ENCODE measurements around the gene PIK3R5.
A peak's percentile ranks its signal among the peaks of the same experiment; 100 is the strongest.
"Not testable (repeated sequence)": the region's sequence is repeated elsewhere in the genome, so short reads cannot be mapped to it uniquely, and the experiment has no call there.

Gene PIK3R5

DNA sequence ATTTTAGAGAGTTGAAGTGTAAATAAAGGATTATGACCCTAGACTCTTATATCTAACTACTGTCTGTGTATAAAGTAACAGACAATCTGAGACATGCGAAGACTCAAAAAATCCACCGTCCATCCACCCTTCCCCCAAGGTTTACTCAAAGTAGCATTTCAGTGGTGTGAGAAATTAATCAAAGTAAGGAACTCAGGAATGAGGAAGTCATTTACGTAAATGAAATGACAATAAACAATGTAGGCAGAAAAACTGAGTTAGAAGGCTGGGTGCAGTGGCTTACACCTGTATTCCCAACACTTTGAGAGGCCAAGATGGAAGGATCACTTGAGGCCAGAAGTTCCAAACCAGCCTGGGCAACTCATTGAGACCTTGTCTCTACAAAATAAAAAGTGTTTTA is 36.1 kb upstream of the PIK3R5 start:
- H3K27ac ChIP-seq = no peak overlapping the region
- DNase-seq (ENCODE audit: low spot score) = no peak
- POLR2A ChIA-PET (ENCODE audit: low non-redundant PET) = no interaction called here
- TF ChIP-seq, protein P1, sequence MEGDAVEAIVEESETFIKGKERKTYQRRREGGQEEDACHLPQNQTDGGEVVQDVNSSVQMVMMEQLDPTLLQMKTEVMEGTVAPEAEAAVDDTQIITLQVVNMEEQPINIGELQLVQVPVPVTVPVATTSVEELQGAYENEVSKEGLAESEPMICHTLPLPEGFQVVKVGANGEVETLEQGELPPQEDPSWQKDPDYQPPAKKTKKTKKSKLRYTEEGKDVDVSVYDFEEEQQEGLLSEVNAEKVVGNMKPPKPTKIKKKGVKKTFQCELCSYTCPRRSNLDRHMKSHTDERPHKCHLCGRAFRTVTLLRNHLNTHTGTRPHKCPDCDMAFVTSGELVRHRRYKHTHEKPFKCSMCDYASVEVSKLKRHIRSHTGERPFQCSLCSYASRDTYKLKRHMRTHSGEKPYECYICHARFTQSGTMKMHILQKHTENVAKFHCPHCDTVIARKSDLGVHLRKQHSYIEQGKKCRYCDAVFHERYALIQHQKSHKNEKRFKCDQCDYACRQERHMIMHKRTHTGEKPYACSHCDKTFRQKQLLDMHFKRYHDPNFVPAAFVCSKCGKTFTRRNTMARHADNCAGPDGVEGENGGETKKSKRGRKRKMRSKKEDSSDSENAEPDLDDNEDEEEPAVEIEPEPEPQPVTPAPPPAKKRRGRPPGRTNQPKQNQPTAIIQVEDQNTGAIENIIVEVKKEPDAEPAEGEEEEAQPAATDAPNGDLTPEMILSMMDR (conservative IDR thresholded peaks at IDR 0.05; ENCODE audit: low read depth) = no peak
- CTCF ChIA-PET = no interaction called here

DNA sequence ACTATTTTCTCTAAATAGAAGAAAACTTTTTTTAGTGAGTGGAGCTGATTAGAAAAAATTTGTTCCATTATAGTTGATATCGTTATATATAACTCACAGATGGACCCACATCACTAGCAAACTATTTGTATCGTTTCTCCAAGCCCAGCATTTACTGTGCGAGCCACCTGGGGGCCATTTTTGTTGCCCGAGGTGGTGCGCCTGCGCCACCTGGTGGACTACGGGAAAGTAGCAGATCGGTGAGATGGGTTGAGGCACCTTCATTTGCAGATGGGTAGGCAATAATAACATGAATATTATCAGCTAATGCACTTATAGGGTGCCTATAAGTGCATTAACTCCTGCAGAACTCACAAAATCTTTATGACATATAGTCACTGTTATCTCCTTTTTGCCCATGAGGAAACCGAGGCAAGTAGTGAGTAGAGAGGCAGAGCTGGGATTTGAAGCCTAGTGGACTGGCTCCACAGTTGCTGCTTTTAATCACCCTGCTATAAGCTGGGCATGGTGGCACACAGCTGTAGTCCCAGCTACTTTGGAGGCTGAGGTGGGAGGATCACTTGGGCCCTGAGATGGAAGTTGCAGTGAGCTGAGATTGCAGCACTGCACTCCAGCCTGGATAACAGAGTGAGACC is 32.6 kb upstream of the PIK3R5 start:
- peak; percentile 84 for DNase-seq (ENCODE audit: low spot score)
- CTCF ChIA-PET = interaction anchor here (0.5 to 2.1 kb wide), 21 partner anchors 10 to 938 kb away, joined by 3 to 9 read pairs (median 4); no protein-coding TSS in a partner anchor
- no peak overlapping the region for H3K27ac ChIP-seq
- POLR2A ChIA-PET (ENCODE audit: low non-redundant PET) = no interaction called here
- TF ChIP-seq, protein P1 (conservative IDR thresholded peaks at IDR 0.05; ENCODE audit: low read depth) = peak; percentile 88

DNA sequence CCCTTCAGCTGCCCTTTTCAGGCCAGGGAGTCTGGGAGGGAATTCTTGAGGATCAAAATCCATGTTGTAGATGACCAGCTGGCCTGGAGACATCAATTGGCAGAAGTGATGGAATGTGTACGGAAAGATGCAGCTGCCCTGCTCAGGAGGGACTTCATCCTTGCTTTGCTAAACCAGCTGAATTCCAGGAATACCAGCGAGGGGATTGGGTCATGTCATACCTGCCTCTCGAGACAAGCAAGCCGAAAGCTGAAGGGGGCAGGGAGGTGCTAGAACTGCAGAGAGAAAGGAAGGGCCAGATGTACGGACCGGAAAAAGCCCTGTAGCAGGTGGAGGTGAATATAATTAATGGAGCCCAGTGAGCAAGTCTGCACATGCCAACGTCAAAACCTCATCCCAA is 30.2 kb upstream of the PIK3R5 start:
- no peak for DNase-seq (ENCODE audit: low spot score)
- H3K27ac ChIP-seq = no peak overlapping the region
- POLR2A ChIA-PET (ENCODE audit: low non-redundant PET) = no interaction called here
- TF ChIP-seq, protein P1 (conservative IDR thresholded peaks at IDR 0.05; ENCODE audit: low read depth) = no peak
- CTCF ChIA-PET = interaction anchor here (0.5 kb wide), 1 partner anchor 510 kb away, joined by 4 read pairs; no protein-coding TSS in a partner anchor

DNA sequence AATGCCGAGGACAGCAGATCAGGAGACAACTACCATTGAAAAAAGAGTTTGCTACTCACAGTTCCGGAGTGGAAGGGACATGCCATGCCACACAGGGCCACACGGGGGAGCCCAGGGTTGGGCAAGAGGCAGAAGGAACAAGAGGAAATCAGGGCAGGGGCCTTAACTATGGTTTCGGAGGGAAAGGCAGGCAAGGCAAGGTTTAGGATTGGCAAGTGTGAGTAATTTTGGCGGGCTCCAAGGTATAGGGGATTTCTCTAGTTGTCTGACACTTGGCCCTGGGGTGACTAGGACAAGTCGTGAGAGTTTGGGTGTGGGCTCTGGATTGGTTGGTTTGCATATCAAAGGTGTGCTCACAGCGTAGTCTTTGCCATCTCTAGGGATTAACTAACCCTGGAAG is 28.8 kb upstream of the PIK3R5 start:
- POLR2A ChIA-PET (ENCODE audit: low non-redundant PET) = no interaction called here
- no peak for DNase-seq (ENCODE audit: low spot score)
- H3K27ac ChIP-seq = no peak overlapping the region
- CTCF ChIA-PET = interaction anchor here (0.8 kb wide), 1 partner anchor 528 kb away, joined by 3 read pairs; no protein-coding TSS in a partner anchor
- TF ChIP-seq, protein P1 (conservative IDR thresholded peaks at IDR 0.05; ENCODE audit: low read depth) = peak; percentile 64

DNA sequence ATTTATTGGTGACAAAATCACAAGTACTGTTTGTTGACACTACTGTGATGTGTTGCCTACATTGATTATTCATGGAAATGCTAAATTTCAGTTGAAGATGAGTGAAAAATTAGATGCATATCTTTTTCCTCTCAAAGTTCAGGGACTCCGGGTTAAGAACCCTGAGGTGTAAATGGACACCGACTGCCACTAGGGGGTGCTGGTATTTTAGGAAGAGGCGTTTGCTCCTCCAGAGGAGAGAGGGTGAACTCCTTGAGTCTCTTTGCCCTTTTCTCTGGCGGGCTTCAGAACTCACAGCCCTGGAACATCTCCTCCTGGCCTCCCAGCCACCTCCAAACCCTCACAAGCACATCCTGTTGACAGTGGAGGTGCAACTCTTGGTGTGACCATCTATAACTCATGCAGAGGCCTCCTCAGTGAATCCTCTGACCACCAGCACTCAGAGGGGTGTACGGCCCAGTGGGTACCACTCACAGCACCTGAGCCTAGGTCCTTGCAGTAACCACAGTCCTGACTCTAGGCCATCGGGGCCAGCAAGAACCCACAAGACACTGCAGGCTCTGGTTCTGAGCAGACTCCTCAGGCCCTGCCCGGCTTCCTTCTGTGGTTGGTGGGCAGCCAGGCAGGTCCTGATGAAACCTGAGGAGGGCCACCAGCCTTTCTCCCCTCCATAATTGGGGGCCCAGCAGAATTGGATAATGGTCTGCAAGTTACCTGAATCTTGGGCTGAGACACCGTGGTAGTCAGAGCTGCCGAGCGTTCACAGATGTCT is 26.2 kb upstream of the PIK3R5 start:
- no peak overlapping the region for H3K27ac ChIP-seq
- ChIA-PET CTCF (no interaction called here), POLR2A (ENCODE audit: low non-redundant PET) (no interaction called here)
- TF ChIP-seq, protein P1 (conservative IDR thresholded peaks at IDR 0.05; ENCODE audit: low read depth) = peak; percentile 46
- DNase-seq (ENCODE audit: low spot score) = peak; percentile 37

DNA sequence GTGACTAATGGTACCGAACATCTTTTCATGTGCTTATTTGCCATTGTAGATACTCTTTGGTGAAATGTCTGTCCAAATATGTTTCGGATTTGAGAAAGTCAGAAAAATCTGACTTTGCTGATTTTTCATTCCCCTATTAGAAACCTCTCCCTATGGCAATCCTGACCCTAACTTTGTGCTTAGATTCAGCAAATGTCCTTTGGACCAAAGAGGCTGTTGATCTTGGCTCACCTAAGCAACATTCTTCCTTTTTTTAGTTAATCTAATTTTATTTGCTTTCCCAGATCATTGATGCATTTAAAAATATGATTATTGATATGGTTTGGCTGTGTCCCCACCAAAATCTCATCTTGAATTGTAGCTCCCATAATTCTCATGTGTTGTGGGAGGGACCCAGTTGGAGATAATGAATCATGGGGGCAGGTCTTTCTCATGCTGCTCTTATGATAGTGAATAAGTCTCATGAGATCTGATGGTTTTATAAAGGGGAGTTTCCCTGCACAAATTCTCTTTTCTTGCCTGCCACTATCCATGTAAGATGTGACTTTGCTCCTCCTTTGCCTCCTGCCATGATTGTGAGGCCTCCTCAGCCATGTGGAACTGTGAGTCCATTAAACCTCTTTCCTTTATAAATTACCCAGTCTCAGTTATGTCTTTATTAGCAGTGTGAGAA is 22.9 kb upstream of the PIK3R5 start:
- POLR2A ChIA-PET (ENCODE audit: low non-redundant PET) = interaction anchor here (0.5 kb wide), 1 partner anchor 83 kb away, joined by 6 read pairs; no protein-coding TSS in a partner anchor
- H3K27ac ChIP-seq = not testable (repeated sequence)

More for the DNA sequence above, 22.9 kb upstream of the PIK3R5 start:
- DNase-seq (ENCODE audit: low spot score); CTCF ChIA-PET: not testable (repeated sequence)
